GM13976 (cell line): ENCODE measurements around the gene SLC25A39.
A peak's percentile ranks its signal among the peaks of the same experiment; 100 is the strongest.

Experiments used
- DNase-seq: peaks from one replicate; pipeline ENCODE4 v3.0.0; 2012; ENCODE audit warnings: low spot score
- in situ Hi-C: fragments of 300-500 bp; cut with MboI; formaldehyde crosslinking; loops from one replicate; pipeline ENCODE4 v1.12.0; 2022; ENCODE audit warnings: low sequenced_read_pairs, mixed read lengths, inconsistent platforms; ENCODE audit not compliant: unreplicated experiment
- TF ChIP-seq, protein P1 (sequence below): IDR thresholded peaks from 2 replicates; pipeline ENCODE4 v1.5.1; 2012; ENCODE audit warnings: borderline replicate concordance, mild to moderate bottlenecking; ENCODE audit not compliant: insufficient read depth; ENCODE audit errors: extremely low read depth, missing control alignments, control extremely low read depth

SLC25A39 gene

DNA sequence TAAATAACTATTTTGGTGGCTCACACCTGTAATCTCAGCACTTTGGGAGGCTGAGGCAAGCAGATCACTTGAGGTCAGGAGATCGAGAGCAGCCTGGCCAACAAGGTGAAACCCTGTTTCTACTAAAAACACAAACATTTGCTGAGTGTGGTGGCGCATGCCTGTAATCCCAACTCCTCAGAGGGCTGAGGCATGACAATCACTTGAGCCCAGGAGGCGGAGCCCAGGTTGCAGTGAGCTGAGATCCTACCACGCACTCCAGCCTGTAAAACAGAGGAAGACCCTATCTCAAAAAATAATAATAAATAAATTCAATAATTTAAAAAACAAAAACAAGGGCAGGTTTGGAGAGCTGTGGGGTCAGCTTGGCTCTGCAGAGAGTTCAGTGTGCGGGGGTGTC is 51.0 kb downstream of the SLC25A39 start:
- no peak for DNase-seq
- in situ Hi-C loops = no loop called here
- TF ChIP-seq, protein P1, sequence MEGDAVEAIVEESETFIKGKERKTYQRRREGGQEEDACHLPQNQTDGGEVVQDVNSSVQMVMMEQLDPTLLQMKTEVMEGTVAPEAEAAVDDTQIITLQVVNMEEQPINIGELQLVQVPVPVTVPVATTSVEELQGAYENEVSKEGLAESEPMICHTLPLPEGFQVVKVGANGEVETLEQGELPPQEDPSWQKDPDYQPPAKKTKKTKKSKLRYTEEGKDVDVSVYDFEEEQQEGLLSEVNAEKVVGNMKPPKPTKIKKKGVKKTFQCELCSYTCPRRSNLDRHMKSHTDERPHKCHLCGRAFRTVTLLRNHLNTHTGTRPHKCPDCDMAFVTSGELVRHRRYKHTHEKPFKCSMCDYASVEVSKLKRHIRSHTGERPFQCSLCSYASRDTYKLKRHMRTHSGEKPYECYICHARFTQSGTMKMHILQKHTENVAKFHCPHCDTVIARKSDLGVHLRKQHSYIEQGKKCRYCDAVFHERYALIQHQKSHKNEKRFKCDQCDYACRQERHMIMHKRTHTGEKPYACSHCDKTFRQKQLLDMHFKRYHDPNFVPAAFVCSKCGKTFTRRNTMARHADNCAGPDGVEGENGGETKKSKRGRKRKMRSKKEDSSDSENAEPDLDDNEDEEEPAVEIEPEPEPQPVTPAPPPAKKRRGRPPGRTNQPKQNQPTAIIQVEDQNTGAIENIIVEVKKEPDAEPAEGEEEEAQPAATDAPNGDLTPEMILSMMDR = no peak

DNA sequence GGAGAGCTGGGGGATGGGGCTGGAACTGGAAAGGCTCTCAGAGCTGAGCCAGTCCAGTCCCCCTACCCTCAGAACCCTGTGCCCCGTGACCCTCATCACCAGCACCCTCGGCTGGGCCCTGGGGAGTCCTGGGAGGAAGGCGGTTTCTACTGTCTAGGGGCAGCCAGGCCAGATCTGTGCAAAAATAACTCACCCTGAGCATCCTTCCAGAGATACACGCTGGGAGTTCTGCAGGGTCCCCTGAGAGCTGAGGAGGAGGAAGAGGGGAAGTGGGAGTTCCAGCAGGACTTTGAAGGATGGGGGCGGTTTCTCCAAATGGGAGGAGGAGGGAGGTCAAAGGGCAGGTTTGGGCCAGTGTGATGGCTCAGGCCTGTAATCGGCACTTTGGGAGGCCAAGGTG is 51.7 kb downstream of the SLC25A39 start:
- TF ChIP-seq, protein P1 = no peak
- in situ Hi-C loops = no loop called here
- DNase-seq = peak; percentile 18

DNA sequence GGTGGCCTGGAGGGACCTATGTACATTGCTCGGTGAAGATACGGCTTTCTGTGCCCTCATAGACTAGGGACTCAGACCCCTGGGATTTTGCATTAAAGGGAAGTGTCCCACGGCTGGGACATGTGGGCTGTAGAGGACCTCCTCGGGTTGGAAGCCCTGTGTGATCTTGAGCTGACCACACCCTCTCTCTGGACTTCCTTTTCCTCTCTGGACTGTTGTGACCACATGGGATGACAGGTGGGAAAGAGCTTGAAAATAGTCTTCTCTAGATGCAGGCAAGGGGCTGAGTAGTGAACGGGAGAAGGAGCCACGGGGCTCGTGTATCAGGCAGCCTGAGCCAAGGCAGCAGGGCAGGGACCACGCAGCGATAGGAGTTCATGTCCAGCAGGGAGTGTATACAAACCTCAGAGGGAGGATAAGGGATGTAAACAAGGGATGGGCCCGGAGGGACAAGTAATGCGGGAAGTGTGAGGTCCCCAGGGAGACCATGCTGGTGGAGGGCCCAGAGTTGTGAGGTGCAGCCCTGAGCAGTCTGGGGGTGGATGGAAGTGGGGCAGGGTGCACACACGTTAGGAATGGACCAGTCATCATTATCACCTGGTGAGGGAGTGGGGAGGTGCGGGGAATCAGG is 52.2 kb downstream of the SLC25A39 start:
- TF ChIP-seq, protein P1 = no peak
- DNase-seq = no peak
- in situ Hi-C loops = no loop called here
